ENCODE data around the gene RNF214. TPM values are rescaled to one million over a fixed set of nuclear protein-coding genes. Genes with fewer than 3 reads are reported as not detected.

The RNF214 gene
- total and polyA plus RNA-seq, 2 of the 13 experiments (the other 11 are each of a cell fraction or from before 2014, with no cell fraction given): 10.7 to 12.6 TPM

GRCh38 chr11:117316197-117316961 is 83.9 kb downstream of the RNF214 start, which contains the start of gene BACE1 (continued):
- TF ChIP-seq, protein P1, sequence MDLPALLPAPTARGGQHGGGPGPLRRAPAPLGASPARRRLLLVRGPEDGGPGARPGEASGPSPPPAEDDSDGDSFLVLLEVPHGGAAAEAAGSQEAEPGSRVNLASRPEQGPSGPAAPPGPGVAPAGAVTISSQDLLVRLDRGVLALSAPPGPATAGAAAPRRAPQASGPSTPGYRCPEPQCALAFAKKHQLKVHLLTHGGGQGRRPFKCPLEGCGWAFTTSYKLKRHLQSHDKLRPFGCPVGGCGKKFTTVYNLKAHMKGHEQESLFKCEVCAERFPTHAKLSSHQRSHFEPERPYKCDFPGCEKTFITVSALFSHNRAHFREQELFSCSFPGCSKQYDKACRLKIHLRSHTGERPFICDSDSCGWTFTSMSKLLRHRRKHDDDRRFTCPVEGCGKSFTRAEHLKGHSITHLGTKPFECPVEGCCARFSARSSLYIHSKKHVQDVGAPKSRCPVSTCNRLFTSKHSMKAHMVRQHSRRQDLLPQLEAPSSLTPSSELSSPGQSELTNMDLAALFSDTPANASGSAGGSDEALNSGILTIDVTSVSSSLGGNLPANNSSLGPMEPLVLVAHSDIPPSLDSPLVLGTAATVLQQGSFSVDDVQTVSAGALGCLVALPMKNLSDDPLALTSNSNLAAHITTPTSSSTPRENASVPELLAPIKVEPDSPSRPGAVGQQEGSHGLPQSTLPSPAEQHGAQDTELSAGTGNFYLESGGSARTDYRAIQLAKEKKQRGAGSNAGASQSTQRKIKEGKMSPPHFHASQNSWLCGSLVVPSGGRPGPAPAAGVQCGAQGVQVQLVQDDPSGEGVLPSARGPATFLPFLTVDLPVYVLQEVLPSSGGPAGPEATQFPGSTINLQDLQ (CRISPR knock-in tag; IDR thresholded peaks at IDR 0.05): no peak
- TF ChIP-seq KDM5A (IDR thresholded peaks at IDR 0.05; ENCODE audit: borderline replicate concordance, low read length): peak; percentile 44; the same call in 1 of the 2 replicates
- 0 out of 2 replicates have a peak, but pooled peaks have one; percentile 50 for TF ChIP-seq ZNF792 (CRISPR knock-in tag; IDR thresholded peaks at IDR 0.05)
- no peak; the same call in 1 of the 2 replicates for TF ChIP-seq SAFB2 (CRISPR knock-in tag; IDR thresholded peaks at IDR 0.05; ENCODE audit: borderline replicate concordance, low read depth)
- TF ChIP-seq ZNF34 (CRISPR knock-in tag; IDR thresholded peaks at IDR 0.05; ENCODE audit: borderline replicate concordance): no peak
- peak; percentile 80 for TF ChIP-seq MXD4 (CRISPR knock-in tag; IDR thresholded peaks at IDR 0.05)
- TF ChIP-seq, protein P2, sequence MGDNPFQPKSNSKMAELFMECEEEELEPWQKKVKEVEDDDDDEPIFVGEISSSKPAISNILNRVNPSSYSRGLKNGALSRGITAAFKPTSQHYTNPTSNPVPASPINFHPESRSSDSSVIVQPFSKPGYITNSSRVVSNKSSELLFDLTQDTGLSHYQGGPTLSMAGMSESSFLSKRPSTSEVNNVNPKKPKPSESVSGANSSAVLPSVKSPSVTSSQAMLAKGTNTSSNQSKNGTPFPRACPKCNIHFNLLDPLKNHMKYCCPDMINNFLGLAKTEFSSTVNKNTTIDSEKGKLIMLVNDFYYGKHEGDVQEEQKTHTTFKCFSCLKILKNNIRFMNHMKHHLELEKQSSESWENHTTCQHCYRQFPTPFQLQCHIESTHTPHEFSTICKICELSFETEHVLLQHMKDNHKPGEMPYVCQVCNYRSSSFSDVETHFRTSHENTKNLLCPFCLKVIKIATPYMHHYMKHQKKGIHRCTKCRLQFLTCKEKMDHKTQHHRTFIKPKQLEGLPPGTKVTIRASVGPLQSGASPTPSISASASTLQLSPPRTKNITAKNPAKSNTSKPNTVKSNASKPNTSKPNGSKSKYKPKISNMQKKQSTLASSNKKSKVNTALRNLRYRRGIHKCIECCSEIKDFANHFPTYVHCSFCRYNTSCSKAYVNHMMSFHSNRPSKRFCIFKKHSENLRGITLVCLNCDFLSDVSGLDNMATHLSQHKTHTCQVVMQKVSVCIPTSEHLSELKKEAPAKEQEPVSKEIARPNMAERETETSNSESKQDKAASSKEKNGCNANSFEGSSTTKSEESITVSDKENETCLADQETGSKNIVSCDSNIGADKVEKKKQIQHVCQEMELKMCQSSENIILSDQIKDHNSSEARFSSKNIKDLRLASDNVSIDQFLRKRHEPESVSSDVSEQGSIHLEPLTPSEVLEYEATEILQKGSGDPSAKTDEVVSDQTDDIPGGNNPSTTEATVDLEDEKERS (CRISPR knock-in tag; IDR thresholded peaks at IDR 0.05): no peak
- TF ChIP-seq POLR2A (IDR thresholded peaks at IDR 0.05; ENCODE audit: insufficient read depth in 1 of 2, low read depth in 2 of 2, low read length in 2 of 2): peak in 1 of 2 experiments; percentile 57; a peak in 2 of 4 replicates
- no peak for TF ChIP-seq AKNA (CRISPR knock-in tag; IDR thresholded peaks at IDR 0.05; ENCODE audit: borderline replicate concordance)
- TF ChIP-seq, protein P3, sequence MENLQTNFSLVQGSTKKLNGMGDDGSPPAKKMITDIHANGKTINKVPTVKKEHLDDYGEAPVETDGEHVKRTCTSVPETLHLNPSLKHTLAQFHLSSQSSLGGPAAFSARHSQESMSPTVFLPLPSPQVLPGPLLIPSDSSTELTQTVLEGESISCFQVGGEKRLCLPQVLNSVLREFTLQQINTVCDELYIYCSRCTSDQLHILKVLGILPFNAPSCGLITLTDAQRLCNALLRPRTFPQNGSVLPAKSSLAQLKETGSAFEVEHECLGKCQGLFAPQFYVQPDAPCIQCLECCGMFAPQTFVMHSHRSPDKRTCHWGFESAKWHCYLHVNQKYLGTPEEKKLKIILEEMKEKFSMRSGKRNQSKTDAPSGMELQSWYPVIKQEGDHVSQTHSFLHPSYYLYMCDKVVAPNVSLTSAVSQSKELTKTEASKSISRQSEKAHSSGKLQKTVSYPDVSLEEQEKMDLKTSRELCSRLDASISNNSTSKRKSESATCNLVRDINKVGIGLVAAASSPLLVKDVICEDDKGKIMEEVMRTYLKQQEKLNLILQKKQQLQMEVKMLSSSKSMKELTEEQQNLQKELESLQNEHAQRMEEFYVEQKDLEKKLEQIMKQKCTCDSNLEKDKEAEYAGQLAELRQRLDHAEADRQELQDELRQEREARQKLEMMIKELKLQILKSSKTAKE (CRISPR knock-in tag; IDR thresholded peaks at IDR 0.05; ENCODE audit: borderline replicate concordance): 0 out of 2 replicates have a peak, but pooled peaks have one; percentile 30
- TF ChIP-seq HOMEZ (CRISPR knock-in tag; IDR thresholded peaks at IDR 0.05; ENCODE audit: low read depth): 0 out of 2 replicates have a peak, but pooled peaks have one; percentile 32
- TF ChIP-seq ZNF143 (CRISPR knock-in tag; IDR thresholded peaks at IDR 0.05): peak; percentile 94

Measured in HepG2 (cell line).